HEK293 (cell line): ENCODE measurements around the gene ERICH3.

ENCODE experiments used
- CTCF ChIA-PET: fragments of 350-600 bp; formaldehyde crosslinking; extraction: SDS; loops from one replicate; lab custom pipeline; 2021; ENCODE audit warnings: antibody characterized with exemption; lab: Yijun Ruan, JAX
- POLR2A ChIA-PET: fragments of 300-600 bp; formaldehyde crosslinking; extraction: SDS; loops from one replicate; lab custom pipeline; 2020; ENCODE audit warnings: antibody characterized with exemption, inconsistent platforms; lab: Yijun Ruan, JAX
- H3K27ac ChIP-seq: fragments of 200-500 bp; sonication (Bioruptor generic); 2 replicates; pipeline ENCODE4 v1.5.1; 2014; ENCODE audit warnings: low read depth, low read length, control low read depth, inconsistent platforms; ENCODE audit errors: extremely low read depth
- H3K36me3 ChIP-seq, 2 experiments: fragments of 200-500 bp in 1 of 2; sonication (Bioruptor generic) in 1 of 2; 1 replicate in 1 of 2; 2 replicates in 1 of 2; pipeline ENCODE4 v1.5.1; 2014 to 2017; ENCODE audit warnings: inconsistent platforms in 2 of 2, low read length in 2 of 2; ENCODE audit not compliant: control insufficient read depth in 2 of 2, insufficient read depth in 1 of 2
- H3K4me1 ChIP-seq: fragments of 200-500 bp; sonication (Bioruptor generic); 2 replicates; pipeline ENCODE4 v1.5.1; 2014; ENCODE audit warnings: mild to moderate bottlenecking, low read length, inconsistent platforms; ENCODE audit not compliant: control insufficient read depth, insufficient read depth
- H3K4me3 ChIP-seq: 2 replicates; pipeline ENCODE4 v1.5.1; 2011; ENCODE audit warnings: low read depth, mild to moderate bottlenecking, control low read depth, low read length, moderate library complexity
- H3K9me3 ChIP-seq: fragments of 200-500 bp; sonication (Bioruptor generic); 2 replicates; pipeline ENCODE4 v1.5.1; 2014; ENCODE audit warnings: low read depth, low read length, inconsistent platforms; ENCODE audit not compliant: control insufficient read depth, insufficient read depth
- OSR2 ChIP-seq: fragments of 450-650 bp; formaldehyde crosslinking; IDR thresholded peaks from 2 replicates; pipeline ENCODE4 v1.5.1; 2016; ENCODE audit warnings: missing biosample characterization, missing genetic modification characterization
- RBAK ChIP-seq: fragments of 450-650 bp; formaldehyde crosslinking; IDR thresholded peaks from 2 replicates; pipeline ENCODE4 v1.5.1; 2016; ENCODE audit warnings: missing biosample characterization, missing genetic modification characterization
- SP3 ChIP-seq: fragments of 450-650 bp; formaldehyde crosslinking; IDR thresholded peaks from 2 replicates; pipeline ENCODE4 v1.5.1; 2016; ENCODE audit warnings: missing biosample characterization, missing genetic modification characterization
- ZBTB1 ChIP-seq: fragments of 450-650 bp; formaldehyde crosslinking; IDR thresholded peaks from 2 replicates; pipeline ENCODE4 v1.5.1; 2016; ENCODE audit warnings: missing biosample characterization, missing genetic modification characterization
- ZNF140 ChIP-seq: fragments of 450-650 bp; formaldehyde crosslinking; IDR thresholded peaks from 2 replicates; pipeline ENCODE4 v1.5.1; 2016; ENCODE audit warnings: missing biosample characterization, missing genetic modification characterization
- ZNF146 ChIP-seq: fragments of 450-650 bp; formaldehyde crosslinking; IDR thresholded peaks from 2 replicates; pipeline ENCODE4 v1.5.1; 2016; ENCODE audit warnings: missing biosample characterization, missing genetic modification characterization
- ZNF223 ChIP-seq: fragments of 450-650 bp; formaldehyde crosslinking; IDR thresholded peaks from 2 replicates; pipeline ENCODE4 v1.5.1; 2016; ENCODE audit warnings: missing biosample characterization, missing genetic modification characterization
- ZNF24 ChIP-seq: fragments of 450-650 bp; formaldehyde crosslinking; IDR thresholded peaks from 2 replicates; pipeline ENCODE4 v1.5.1; 2016; ENCODE audit warnings: missing biosample characterization, missing genetic modification characterization
- ZNF558 ChIP-seq: fragments of 450-650 bp; formaldehyde crosslinking; IDR thresholded peaks from 2 replicates; pipeline ENCODE4 v1.5.1; 2016; ENCODE audit warnings: missing biosample characterization, missing genetic modification characterization
- ZNF660 ChIP-seq: fragments of 450-650 bp; IDR thresholded peaks from 2 replicates; pipeline ENCODE4 v1.5.1; 2018; ENCODE audit warnings: missing biosample characterization, mild to moderate bottlenecking, missing genetic modification characterization
- ZNF707 ChIP-seq: fragments of 450-650 bp; formaldehyde crosslinking; IDR thresholded peaks from 2 replicates; pipeline ENCODE4 v1.5.1; 2016; ENCODE audit warnings: missing biosample characterization, missing genetic modification characterization
- ZXDB ChIP-seq: fragments of 450-650 bp; formaldehyde crosslinking; IDR thresholded peaks from 2 replicates; pipeline ENCODE4 v1.5.1; 2016; ENCODE audit warnings: missing biosample characterization, missing genetic modification characterization
- TF ChIP-seq, protein P1 (sequence below): fragments of 450-650 bp; formaldehyde crosslinking; IDR thresholded peaks from 2 replicates; pipeline ENCODE4 v1.5.1; 2016; ENCODE audit warnings: missing biosample characterization, missing genetic modification characterization
- TF ChIP-seq, protein P2 (sequence below): fragments of 450-650 bp; formaldehyde crosslinking; IDR thresholded peaks from 2 replicates; pipeline ENCODE4 v1.5.1; 2016; ENCODE audit warnings: missing biosample characterization, missing genetic modification characterization

Gene ERICH3, protein sequence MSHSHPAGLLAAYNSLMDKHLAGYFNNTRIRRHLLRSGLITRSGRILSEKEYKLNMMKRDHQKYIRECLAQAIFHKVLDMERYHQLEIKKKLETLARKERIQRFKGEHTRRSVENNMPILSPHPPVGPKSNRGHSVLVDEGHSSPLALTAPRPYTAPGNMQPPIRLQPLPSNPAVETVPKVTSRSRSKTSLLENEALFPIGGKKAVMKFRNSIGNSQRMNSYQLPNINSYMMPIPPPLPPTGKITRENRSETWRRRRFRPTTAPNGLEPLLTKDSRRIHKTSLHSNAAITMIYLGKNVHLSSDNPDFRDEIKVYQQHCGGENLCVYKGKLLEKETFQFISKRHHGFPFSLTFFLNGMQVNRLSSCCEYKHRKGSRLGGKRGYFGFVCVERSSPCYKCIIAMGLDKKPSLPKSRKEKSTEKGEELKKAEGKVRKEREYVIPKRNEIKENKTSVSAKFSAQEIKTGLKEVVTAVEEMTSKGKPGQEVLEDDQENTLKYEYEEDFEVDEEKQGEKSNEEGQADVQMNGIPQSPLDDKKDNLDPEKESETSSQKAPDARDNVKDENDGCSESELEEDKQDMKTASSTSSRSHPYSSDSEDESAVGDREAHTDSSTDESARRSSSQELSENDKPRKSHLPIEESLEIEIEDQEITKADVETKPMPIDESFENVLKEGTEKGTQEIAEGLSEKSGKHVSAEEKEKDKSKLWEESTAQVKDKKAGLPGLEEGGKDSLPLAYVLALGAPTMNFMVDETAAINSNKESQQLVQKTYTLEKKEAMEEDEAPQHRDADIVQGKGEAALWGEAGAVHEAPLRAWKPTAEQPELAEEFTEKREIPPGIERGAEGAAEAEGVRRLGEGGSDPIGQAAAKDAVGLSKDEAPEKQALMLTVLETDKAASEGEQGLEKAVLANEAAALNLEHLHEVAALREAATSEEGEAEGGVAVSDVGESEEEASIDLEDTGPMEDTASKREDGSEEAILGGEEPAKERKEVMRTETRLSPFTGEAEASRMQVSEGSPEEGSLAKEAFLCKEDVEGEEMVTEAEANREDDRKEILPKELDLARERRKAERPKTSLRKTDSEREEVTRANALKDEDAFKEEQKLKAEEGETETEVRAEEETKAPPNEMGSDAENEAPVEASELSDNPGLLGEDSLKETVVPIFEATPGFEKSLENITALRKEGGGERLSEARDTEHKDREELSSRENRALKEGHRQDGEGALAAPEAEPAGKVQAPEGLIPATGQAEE (N-terminal part only)

DNA sequence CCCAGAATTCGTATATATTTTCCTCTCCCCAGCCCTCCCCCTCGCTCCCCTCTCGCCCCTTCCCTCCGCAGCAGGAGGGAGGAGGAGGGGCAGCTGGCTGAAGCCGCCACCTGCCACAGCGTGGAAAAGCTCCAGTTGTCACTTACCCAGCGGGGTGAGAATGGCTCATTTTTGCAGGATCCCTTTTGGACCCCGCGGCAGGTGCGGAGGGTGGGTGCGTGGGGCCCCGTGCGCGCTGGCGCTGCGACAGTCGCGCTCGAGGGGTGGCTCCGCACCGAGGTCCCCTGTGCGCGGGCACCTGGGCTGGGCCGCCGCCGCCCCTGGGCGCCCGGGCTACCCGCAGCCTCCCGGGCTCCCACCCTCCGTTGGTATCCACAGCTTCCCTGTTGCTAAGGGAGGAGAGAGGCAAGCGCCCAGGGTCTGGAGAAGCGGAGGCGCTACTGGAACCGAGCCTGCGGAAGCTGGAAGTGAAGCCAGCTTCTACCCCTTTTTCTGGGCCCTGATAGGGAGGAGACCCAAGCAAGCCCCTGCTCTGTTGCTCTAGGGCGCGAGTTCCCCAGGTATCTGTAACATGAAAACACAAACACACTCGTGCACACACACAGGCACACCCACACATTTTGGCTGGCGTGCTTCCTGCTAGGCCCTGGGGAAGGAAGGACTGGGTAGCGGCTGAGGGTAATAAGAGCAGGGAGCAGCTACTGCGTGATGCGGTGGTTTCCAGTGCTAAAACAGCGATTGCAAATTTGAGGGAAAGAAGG, at the start of gene ERICH3:
Gene ERICH3, minus strand, starts transcription at position 442 of the 761 bp plus-strand sequence. Its CDS starts 273 bp downstream, at position 169.
- POLR2A ChIA-PET: no interaction called here
- TF ChIP-seq, protein P1, sequence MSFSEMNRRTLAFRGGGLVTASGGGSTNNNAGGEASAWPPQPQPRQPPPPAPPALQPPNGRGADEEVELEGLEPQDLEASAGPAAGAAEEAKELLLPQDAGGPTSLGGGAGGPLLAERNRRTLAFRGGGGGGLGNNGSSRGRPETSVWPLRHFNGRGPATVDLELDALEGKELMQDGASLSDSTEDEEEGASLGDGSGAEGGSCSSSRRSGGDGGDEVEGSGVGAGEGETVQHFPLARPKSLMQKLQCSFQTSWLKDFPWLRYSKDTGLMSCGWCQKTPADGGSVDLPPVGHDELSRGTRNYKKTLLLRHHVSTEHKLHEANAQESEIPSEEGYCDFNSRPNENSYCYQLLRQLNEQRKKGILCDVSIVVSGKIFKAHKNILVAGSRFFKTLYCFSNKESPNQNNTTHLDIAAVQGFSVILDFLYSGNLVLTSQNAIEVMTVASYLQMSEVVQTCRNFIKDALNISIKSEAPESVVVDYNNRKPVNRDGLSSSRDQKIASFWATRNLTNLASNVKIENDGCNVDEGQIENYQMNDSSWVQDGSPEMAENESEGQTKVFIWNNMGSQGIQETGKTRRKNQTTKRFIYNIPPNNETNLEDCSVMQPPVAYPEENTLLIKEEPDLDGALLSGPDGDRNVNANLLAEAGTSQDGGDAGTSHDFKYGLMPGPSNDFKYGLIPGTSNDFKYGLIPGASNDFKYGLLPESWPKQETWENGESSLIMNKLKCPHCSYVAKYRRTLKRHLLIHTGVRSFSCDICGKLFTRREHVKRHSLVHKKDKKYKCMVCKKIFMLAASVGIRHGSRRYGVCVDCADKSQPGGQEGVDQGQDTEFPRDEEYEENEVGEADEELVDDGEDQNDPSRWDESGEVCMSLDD (tag by site-specific recombination): no peak
- TF ChIP-seq, protein P2, sequence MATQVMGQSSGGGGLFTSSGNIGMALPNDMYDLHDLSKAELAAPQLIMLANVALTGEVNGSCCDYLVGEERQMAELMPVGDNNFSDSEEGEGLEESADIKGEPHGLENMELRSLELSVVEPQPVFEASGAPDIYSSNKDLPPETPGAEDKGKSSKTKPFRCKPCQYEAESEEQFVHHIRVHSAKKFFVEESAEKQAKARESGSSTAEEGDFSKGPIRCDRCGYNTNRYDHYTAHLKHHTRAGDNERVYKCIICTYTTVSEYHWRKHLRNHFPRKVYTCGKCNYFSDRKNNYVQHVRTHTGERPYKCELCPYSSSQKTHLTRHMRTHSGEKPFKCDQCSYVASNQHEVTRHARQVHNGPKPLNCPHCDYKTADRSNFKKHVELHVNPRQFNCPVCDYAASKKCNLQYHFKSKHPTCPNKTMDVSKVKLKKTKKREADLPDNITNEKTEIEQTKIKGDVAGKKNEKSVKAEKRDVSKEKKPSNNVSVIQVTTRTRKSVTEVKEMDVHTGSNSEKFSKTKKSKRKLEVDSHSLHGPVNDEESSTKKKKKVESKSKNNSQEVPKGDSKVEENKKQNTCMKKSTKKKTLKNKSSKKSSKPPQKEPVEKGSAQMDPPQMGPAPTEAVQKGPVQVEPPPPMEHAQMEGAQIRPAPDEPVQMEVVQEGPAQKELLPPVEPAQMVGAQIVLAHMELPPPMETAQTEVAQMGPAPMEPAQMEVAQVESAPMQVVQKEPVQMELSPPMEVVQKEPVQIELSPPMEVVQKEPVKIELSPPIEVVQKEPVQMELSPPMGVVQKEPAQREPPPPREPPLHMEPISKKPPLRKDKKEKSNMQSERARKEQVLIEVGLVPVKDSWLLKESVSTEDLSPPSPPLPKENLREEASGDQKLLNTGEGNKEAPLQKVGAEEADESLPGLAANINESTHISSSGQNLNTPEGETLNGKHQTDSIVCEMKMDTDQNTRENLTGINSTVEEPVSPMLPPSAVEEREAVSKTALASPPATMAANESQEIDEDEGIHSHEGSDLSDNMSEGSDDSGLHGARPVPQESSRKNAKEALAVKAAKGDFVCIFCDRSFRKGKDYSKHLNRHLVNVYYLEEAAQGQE (tag by site-specific recombination): no peak
- no peak for TF ChIP-seq ZNF223
- TF ChIP-seq ZNF140 (tag by site-specific recombination): no peak
- peak within 1 kb of the TSS; percentile 13; the same call in 1 of the 2 replicates for H3K4me3 ChIP-seq
- no peaks in the 10 kb centered on the region for H3K9me3 ChIP-seq
- no peaks in the 10 kb centered on the region for H3K4me1 ChIP-seq
- no peak within 1 kb of the TSS for H3K27ac ChIP-seq
- no peaks in the 10 kb centered on the region for H3K36me3 ChIP-seq
- CTCF ChIA-PET: no interaction called here

DNA sequence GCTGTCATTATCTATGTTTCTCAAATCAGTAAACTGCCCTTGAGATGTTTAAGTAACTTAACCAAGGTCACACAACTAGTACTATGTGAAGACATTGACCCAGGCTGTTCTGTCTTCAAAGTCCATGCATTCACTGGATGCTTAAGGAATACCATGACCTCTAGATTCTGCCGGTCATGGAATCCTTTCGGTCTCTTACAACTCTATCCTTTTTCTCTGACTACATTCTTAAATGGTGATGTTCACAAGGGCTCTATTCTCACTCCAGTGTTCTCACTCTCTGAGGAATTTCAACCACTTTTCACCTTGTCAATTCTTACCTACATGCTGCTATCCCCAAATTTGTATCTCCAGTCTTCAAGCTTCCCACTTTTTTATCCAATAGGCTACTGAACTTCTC, 44.0 kb upstream of the ERICH3 start:
- peaks cover 0 to 64% of the 10 kb centered on the region in 2 experiments; a peak in 1 of 3 replicates for H3K36me3 ChIP-seq
- H3K27ac ChIP-seq: no peak overlapping the region
- CTCF ChIA-PET: interaction anchor here (1.0 kb wide), 1 partner anchor 15 kb away, joined by 3 read pairs; the partner anchor contains the start of genes CRYZ and TYW3
- POLR2A ChIA-PET: no interaction called here
- no peak for TF ChIP-seq ZXDB
- TF ChIP-seq RBAK: no peak
- TF ChIP-seq ZNF660: no peak
- no peaks in the 10 kb centered on the region for H3K4me1 ChIP-seq
- no peaks in the 10 kb centered on the region for H3K9me3 ChIP-seq
- H3K4me3 ChIP-seq: no peak overlapping the region

DNA sequence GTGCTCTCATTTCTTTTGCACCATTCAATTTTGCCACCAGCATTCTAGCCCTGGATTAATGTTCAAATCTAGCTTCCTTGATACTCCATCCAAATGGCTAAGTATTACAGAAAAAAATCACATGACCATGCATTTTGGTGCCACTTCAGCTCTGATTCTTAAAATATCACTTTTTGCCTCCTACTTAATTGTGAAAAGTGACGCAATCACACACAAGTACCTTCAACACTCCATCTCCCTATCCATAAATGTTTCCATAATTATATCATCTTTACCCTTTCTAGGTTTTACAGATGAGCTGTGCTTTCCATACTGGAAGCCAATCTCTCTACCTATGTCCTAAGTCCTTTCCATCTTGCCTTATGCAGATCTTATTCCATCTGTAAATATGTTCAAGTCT, 43.2 kb upstream of the ERICH3 start:
- H3K4me1 ChIP-seq: no peaks in the 10 kb centered on the region
- H3K9me3 ChIP-seq: no peaks in the 10 kb centered on the region
- CTCF ChIA-PET: interaction anchor here (0.6 to 1.0 kb wide), 2 partner anchors 16 to 860 kb away, joined by 3 read pairs; partner anchors contain the start of genes CRYZ and TYW3
- peaks cover 0 to 59% of the 10 kb centered on the region in 2 experiments; a peak in 1 of 3 replicates for H3K36me3 ChIP-seq
- POLR2A ChIA-PET: no interaction called here
- no peak overlapping the region for H3K4me3 ChIP-seq
- H3K27ac ChIP-seq: no peak overlapping the region
- TF ChIP-seq ZNF707 (tag by site-specific recombination) (no peak), OSR2 (tag by site-specific recombination) (no peak), ZNF146 (no peak), ZNF24 (tag by site-specific recombination) (no peak), ZNF558 (tag by site-specific recombination) (no peak), SP3 (tag by site-specific recombination) (no peak), ZBTB1 (tag by site-specific recombination) (no peak)
